ENCODE results near the gene GDF15. TPM values are rescaled to one million over a fixed set of nuclear protein-coding genes. Genes with fewer than 3 reads are reported as not detected.

Gene GDF15
- total RNA-seq, 2 experiments from 2014 or later: not detected

GRCh38 chr19:18388100-18388959 lies 2.4 kb downstream of the GDF15 start:
- intact Hi-C loops (cut with micrococcal nuclease; ENCODE audit: unreplicated experiment): loop anchor here (1.0 kb wide), 1 partner anchor 22 kb away; no protein-coding TSS in a partner anchor

GRCh38 chr19:18388960-18389725 lies 3.2 kb downstream of the GDF15 start:
- no peaks in the 10 kb centered on the region for H3K9me2 ChIP-seq (ENCODE audit: insufficient read depth, low read length)
- H4K20me1 ChIP-seq (ENCODE audit: insufficient read depth, low read length): no peaks in the 10 kb centered on the region
- no peak overlapping the region for H3K27ac ChIP-seq (ENCODE audit: low read depth, low read length, poor library complexity, severe bottlenecking)
- no peaks in the 10 kb centered on the region for H3K36me3 ChIP-seq (ENCODE audit: insufficient read depth, low read length)
- H3K9me3 ChIP-seq (ENCODE audit: low read length): no peaks in the 10 kb centered on the region
- TF ChIP-seq EZH2phosphoT487 (IDR thresholded peaks at IDR 0.05; ENCODE audit: borderline replicate concordance, low read depth, low read length) (no peak), CTCF (conservative IDR thresholded peaks at IDR 0.05; ENCODE audit: low read length) (no peak)
- peaks cover 21% of the 10 kb centered on the region for H3K4me1 ChIP-seq (ENCODE audit: insufficient read depth, low read length, poor library complexity, severe bottlenecking)
- H3K4me3 ChIP-seq (ENCODE audit: low read depth, low read length, poor library complexity, severe bottlenecking): peak overlapping the region; percentile 53
- POLR2A ChIA-PET: no interaction called here
- H3K79me2 ChIP-seq (ENCODE audit: insufficient read depth, low read depth, low read length): no peaks in the 10 kb centered on the region
- CTCF ChIA-PET (ENCODE audit: unreplicated experiment): no interaction called here
- intact Hi-C loops (cut with micrococcal nuclease; ENCODE audit: unreplicated experiment): loop anchor here (1.0 kb wide), 1 partner anchor 21 kb away; no protein-coding TSS in a partner anchor
- peak overlapping the region; percentile 45; the same call in 1 of the 2 replicates for H2AFZ ChIP-seq (ENCODE audit: low read length)
- peak overlapping the region; percentile 75; the same call in 1 of the 2 replicates for H3K4me2 ChIP-seq (ENCODE audit: low read length)
- DNase-seq (ENCODE audit: low spot score): no peak
- BruUV-seq (replicated peaks): no TSS peak

More at GRCh38 chr19:18388100-18388959, 2.4 kb downstream of the GDF15 start:
- Histone ChIP-seq H4K20me1 (ENCODE audit: insufficient read depth, low read length) (no peaks in the 10 kb centered on the region), H3K9me2 (ENCODE audit: insufficient read depth, low read length) (no peaks in the 10 kb centered on the region), H3K36me3 (ENCODE audit: insufficient read depth, low read length) (no peaks in the 10 kb centered on the region), H3K27ac (ENCODE audit: low read depth, low read length, poor library complexity, severe bottlenecking) (no peak overlapping the region), H3K4me3 (ENCODE audit: low read depth, low read length, poor library complexity, severe bottlenecking) (peak overlapping the region; percentile 53), H2AFZ (ENCODE audit: low read length) (peak overlapping the region; percentile 45; the same call in 1 of the 2 replicates), H3K9me3 (ENCODE audit: low read length) (no peaks in the 10 kb centered on the region), H3K79me2 (ENCODE audit: insufficient read depth, low read depth, low read length) (no peaks in the 10 kb centered on the region), H3K4me2 (ENCODE audit: low read length) (peak overlapping the region; percentile 75), H3K4me1 (ENCODE audit: insufficient read depth, low read length, poor library complexity, severe bottlenecking) (peaks cover 14% of the 10 kb centered on the region)
- DNase-seq (ENCODE audit: low spot score): peak; percentile 87
- POLR2A ChIA-PET: interaction anchor here (0.7 to 0.8 kb wide), 3 partner anchors 8 to 46 kb away, joined by 3 to 9 read pairs (median 3); no protein-coding TSS in a partner anchor
- CTCF ChIA-PET (ENCODE audit: unreplicated experiment): interaction anchor here (0.6 to 1.5 kb wide), 9 partner anchors 9 to 296 kb away, joined by 3 to 8 read pairs (median 4); no protein-coding TSS in a partner anchor
- BruUV-seq (replicated peaks): no TSS peak
- no peak for TF ChIP-seq EZH2phosphoT487 (IDR thresholded peaks at IDR 0.05; ENCODE audit: borderline replicate concordance, low read depth, low read length)
- TF ChIP-seq CTCF (conservative IDR thresholded peaks at IDR 0.05; ENCODE audit: low read length): peak; percentile 91

Measured in OCI-LY7 (cell line).